ENCODE data around the gene CD200.
A peak's percentile ranks its signal among the peaks of the same experiment; 100 is the strongest.

Gene CD200

DNA sequence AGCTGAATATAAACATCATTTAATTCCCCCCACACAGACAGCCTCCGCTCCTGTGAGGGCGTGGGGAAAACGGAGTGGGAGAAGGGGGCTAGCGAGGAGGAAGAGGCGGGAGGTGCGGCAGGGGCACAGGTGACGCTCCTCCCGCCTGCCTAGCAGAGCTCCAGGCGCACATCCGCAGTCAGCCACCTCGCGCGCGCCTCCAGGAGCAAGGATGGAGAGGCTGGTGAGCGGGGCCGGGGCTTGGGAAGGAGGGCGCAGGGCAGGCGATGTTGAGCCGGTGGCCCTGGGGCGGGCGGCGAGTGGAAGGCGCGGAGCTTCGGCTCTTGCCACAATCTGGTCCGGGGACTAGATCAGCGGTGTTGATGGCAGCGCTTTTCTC lies at the start of gene CD200:
CD200 (plus strand) TSS at position 155 of the 379 bp plus-strand sequence; CDS start at position 212, 57 bp downstream.
- peak; percentile 57 for DNase-seq

GRCh38 chr3:112289011-112289410 lies 43.9 kb upstream of the CD200 start:
- no peak for DNase-seq

DNA sequence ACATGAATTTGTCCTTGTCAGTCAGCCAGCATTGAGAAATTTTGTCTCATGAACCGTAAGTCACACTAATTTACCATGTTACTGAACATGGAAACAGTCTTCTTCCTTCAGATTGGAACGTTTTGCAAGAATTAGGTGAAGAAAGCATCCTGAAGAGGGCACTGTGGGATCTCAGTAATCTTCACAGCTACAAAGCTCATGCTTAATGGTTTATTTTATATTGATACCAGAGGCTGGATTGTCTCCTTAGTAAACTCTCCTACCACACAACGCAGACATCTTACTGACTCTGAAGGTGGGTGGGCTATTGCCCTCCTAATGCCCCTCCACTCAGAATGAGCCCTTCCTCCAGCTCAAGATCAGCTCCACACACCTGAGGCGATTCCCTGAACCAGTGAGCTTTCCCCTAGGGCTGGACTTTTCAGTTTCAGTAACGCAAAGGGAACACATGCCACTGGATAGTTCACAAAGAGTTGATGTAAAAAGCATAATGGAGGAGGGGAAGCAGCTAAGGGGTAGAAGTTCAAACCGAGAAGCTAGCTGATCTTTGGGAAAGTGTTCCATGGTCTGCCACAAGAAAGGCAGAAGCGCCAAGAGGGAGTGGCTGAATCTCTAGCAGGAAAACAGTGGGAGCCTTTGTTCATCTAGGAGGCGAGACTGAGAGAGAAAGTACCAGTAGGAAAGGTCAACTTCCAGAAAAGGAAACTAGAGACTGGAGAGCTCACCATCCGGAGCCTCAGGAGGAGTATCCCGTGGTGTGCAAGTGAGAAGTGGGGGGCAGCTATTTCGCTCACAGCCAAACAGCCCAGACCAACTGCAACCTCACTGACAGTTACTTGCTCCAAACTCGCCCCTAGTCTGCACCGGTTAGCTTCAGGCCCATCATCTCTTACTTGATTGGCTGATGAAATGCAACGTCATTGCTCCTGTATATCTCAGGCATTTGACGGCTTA lies 39.3 kb upstream of the CD200 start, which contains the start of gene SLC9C1:
SLC9C1 (minus strand) TSS at position 849 of the 954 bp plus-strand sequence. CDS start 7,425 bp downstream, outside the sequence.
- peak; percentile 89 for DNase-seq

DNA sequence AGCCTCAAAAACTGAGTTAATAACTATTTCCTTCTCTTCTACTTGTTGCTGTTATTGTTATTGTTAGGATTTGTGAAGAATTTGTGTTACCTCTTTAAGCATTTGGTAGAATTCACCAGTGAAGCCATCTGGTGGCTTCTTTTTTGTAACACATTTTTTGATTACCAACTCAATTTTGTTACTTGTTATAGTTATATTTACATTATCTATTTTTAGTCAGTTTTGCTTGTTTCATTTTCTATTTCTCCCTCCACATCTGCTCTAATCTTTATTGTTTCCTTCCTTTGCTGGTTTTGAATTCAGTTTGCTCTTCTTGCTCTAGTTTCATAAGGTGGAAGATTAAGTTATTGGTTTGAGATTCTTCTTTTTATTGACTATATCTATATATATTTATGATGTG lies 35.2 kb upstream of the CD200 start:
- no peak for DNase-seq

GRCh38 chr3:112298781-112299180 lies 34.2 kb upstream of the CD200 start:
- no peak for DNase-seq

- peak; percentile 92 for DNase-seq
Measured at GRCh38 chr3:112302150-112302830, 30.7 kb upstream of the CD200 start.

- DNase-seq, result peak; percentile 26
Measured at GRCh38 chr3:112302881-112303763, 29.8 kb upstream of the CD200 start.

DNA sequence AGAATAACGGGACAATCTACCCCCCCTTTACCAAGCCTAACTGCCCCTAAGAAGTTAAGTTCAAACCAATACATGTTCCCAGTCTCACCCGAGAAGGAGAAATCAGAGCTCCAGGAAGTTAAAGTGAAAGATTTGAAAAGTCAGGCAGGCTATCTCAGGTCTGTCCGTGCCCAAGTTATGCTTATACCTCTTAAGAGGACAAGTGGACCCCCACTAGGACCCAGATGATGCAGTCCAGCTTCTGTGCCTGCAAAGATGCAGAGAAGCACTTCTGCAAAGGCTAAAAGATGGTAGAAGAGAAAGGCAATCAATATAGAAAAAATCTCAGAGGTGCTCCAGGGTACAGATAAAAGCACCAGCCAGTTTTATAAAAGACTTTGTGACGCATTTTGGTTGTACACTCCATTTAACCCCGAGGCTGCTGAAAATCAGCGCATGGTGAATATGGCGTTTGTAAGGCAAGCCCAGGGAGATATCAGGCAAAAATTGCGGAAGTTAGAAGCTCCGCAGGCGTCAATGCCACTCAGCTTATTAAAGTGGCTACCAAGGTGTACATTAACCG lies 29.1 kb upstream of the CD200 start:
- peak; percentile 68 for DNase-seq

DNA sequence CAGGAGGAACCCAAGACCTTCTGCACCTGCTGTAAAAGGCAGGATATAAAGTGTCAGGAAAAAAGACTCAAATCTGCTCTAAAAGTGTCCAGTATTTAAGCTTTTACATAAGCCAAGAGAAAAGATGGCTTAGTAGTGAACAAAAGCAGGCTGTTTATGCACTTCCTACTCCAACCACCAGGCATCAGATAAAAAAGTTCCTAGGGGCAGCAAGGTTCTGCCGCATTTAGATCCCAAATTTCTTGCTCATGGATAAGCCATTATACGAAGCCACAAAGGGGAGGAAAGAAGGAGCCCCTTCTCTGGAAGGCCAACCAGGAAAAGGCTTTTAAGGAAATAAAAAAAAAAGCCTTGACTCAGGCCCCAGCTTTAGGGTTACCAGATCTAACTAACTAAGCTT lies 28.3 kb upstream of the CD200 start:
- DNase-seq, result peak; percentile 31

GRCh38 chr3:112306825-112307224 lies 26.1 kb upstream of the CD200 start:
- no peak for DNase-seq

- no peak for DNase-seq
Measured at GRCh38 chr3:112307557-112307956, 25.4 kb upstream of the CD200 start.

DNA sequence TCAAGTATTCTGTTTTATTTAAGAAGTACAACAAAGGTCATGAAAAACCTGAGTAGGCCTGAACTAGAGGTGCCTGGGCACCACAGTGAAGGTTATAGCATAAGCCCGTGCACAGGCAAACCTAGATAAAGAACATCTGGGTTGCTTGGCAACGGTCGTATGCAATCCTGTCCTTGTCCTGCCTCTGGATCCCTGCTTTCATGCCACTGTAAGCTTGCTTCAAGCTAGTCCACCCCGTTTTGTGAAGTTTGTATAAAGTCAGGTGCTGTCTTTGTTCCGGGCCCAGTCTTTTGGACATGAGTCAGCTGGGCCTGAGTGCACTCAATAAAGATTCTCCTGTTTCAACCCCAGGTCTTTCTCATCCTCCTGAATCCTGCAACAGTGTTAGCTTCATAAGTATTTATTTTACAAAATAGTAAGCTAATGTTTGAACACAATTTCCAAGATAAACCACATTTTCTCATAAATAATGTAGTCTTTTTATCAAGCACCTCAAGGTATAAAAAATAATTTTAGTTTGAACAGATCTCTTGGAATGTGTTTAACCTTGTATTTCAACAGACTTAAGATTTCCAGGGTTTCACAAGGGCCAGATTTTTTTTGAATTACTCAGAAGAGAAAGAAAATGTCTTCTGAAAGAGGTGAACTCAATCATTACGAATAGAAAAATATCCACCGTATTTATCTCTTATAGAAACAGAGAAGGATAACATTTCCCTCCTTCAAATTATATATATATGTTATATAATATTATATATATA lies 24.6 kb upstream of the CD200 start:
- DNase-seq, result peak; percentile 26

DNA sequence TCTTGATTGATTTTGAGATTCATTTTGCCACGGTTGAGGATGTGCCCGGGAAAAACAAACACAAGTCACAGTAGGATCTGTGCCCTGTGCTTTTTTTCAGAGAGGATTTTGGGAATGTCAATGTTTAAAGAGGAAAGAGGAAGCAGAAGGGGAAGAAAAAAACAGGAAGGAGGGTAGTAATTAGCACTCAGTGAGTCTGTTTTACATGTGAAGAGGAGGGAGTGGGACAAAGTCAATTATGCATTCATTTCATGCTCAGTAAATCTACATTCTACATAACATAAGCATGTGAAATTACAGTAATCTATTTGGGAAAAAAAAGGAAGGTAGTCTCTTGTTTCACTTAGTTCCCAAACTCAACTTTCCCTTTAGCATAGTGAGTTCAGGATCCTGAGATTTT lies 18.3 kb upstream of the CD200 start:
- no peak for DNase-seq

- no peak for DNase-seq
Measured at GRCh38 chr3:112315791-112316190, 17.2 kb upstream of the CD200 start.

- DNase-seq, result no peak
Measured at GRCh38 chr3:112319516-112320276, 13.3 kb upstream of the CD200 start.

DNA sequence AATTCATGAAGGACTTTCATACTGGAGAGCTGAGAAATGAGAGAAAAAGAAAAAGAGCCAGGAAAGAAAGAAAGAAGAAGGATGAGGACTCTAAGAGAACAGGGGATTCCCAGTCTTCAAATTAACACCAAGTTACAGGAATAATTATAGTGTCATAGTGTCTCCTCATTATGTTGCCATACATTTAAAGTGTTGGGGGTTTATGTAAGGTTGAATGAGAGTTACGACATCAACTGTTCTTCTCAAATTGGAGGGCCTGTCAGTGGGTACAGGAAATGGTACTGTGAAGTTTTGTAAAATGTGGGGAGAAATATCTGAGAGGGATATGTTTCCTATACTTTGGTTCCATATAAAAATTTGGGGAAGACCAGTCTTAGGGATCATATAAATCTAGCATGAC lies 12.3 kb upstream of the CD200 start:
- DNase-seq, result peak; percentile 56

DNA sequence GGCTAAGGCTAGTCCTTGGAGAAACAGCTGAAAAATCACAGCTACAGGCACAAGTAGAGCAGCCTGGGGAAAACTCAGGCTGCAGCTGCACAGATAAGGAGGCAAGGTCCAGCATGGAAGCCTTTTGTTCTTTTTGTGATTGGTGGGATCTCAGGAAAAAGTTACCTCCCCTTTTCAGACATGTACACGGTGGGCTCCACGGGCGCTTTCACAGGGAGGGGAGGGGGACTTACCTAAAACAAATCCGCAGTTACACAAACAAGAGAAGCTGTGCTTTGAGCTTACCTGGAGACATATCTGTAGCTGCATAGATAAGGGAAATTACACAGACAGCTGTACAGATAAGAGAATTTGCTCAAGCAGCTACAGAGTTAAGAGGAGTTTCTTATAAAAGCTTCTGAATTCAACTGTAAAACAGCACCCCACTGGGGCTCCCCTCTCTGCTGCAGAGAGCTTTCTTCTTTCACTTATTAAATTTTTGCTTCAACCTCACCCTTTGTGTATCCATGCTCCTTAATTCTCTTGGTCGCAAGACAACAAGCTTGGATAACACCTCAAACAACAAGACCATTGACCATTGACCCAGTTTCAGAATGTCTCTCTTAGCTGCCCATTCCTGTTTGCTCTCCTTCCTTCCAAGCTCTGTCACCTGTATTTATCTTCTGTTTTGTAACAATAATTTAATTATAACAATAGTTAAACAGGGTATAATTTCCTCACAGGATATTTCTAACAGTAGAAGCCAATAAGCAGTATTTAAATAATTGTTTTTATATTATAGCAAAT lies 10.9 kb upstream of the CD200 start:
- DNase-seq, result no peak

- peak; percentile 88 for DNase-seq
Measured at GRCh38 chr3:112327371-112327951, 5.5 kb upstream of the CD200 start.

GRCh38 chr3:112331851-112332250 lies 1.1 kb upstream of the CD200 start:
- no peak for DNase-seq
